CD14-positive monocyte (primary cell): ENCODE results near the gene MEF2D. TPM values are rescaled to one million over a fixed set of nuclear protein-coding genes. Genes with fewer than 3 reads are reported as not detected.

ENCODE experiments used
- DNase-seq, 3 donors: peaks; one replicate each; pipeline ENCODE4 v3.0.0-alpha.2; 2011 to 2022
- H2AFZ ChIP-seq: 2 replicates; pipeline ENCODE4 v1.6.0; 2012; ENCODE audit warnings: mild to moderate bottlenecking, low read depth, low read length, inconsistent platforms; ENCODE audit not compliant: insufficient read depth, poor library complexity, severe bottlenecking
- H3K27ac ChIP-seq, 2 donors: 1 replicate in 1 of 2; 2 replicates in 1 of 2; pipeline ENCODE4 v1.5.1; 2012 to 2013; ENCODE audit warnings: low read length in 2 of 2, control low read depth in 1 of 2, inconsistent platforms in 1 of 2, low read depth in 1 of 2, mild to moderate bottlenecking in 1 of 2
- H3K27me3 ChIP-seq, 2 donors: one replicate each; pipeline versions ENCODE4 v1.6.0 to v1.6.1; 2011 to 2013; ENCODE audit warnings: low read length in 2 of 2; ENCODE audit not compliant: control insufficient read depth in 2 of 2, insufficient read depth in 2 of 2
- H3K36me3 ChIP-seq, 2 donors: replicated peaks in 1 of 2; 1 replicate in 1 of 2; 2 replicates in 1 of 2; pipeline versions ENCODE4 v1.5.1 to v1.6.1; 2012 to 2013; ENCODE audit warnings: low read length in 2 of 2, control low read depth in 1 of 2, inconsistent platforms in 1 of 2, mild to moderate bottlenecking in 1 of 2; ENCODE audit not compliant: insufficient read depth in 2 of 2, control insufficient read depth in 1 of 2
- H3K4me1 ChIP-seq, 2 donors: 1 replicate in 1 of 2; 2 replicates in 1 of 2; pipeline versions ENCODE4 v1.5.1 to v1.6.1; 2012 to 2013; ENCODE audit warnings: low read length in 2 of 2, control low read depth in 1 of 2, inconsistent platforms in 1 of 2, mild to moderate bottlenecking in 1 of 2, moderate library complexity in 1 of 2; ENCODE audit not compliant: insufficient read depth in 2 of 2, control insufficient read depth in 1 of 2
- H3K4me2 ChIP-seq: replicated peaks from 2 replicates; pipeline ENCODE3; 2012; ENCODE audit warnings: low read length, moderate library complexity, mild to moderate bottlenecking; ENCODE audit not compliant: poor library complexity, severe bottlenecking; ENCODE audit errors: extremely low read depth
- H3K4me3 ChIP-seq, 3 experiments: fragments of 200-600 bp in 1 of 3; sonication (generic) in 1 of 3; replicated peaks in 1 of 3; 1 replicate in 2 of 3; 2 replicates in 1 of 3; pipeline ENCODE4 v1.5.1; 2011 to 2013; ENCODE audit warnings: low read length in 3 of 3, mild to moderate bottlenecking in 3 of 3, control low read depth in 2 of 3, low read depth in 2 of 3, inconsistent platforms in 1 of 3, moderate library complexity in 1 of 3
- H3K79me2 ChIP-seq: 2 replicates; pipeline ENCODE4 v1.6.0; 2012; ENCODE audit warnings: mild to moderate bottlenecking, control low read depth, inconsistent platforms, low read length, moderate library complexity; ENCODE audit not compliant: insufficient read depth
- H3K9ac ChIP-seq: 2 replicates; pipeline ENCODE4 v1.6.0; 2017; ENCODE audit warnings: low read length, mild to moderate bottlenecking; ENCODE audit not compliant: insufficient read depth, poor library complexity, severe bottlenecking
- H3K9me3 ChIP-seq, 2 donors: replicated peaks in 1 of 2; 1 replicate in 1 of 2; 2 replicates in 1 of 2; pipeline versions ENCODE4 v1.5.1 to v1.6.1; 2012 to 2013; ENCODE audit warnings: low read length in 2 of 2, control low read depth in 1 of 2; ENCODE audit not compliant: control insufficient read depth in 1 of 2, insufficient read depth in 1 of 2
- H4K20me1 ChIP-seq: 2 replicates; pipeline ENCODE4 v1.6.0; 2012; ENCODE audit warnings: mild to moderate bottlenecking, low read length, control low read depth, moderate library complexity; ENCODE audit not compliant: insufficient read depth
- H3K27ac Mint-ChIP-seq, 7 donors: one replicate each; pipeline ENCODE4 v1.8.0; 2020; ENCODE audit warnings: mild to moderate bottlenecking in 7 of 7, mixed read lengths in 7 of 7, moderate library complexity in 6 of 7, inconsistent platforms in 2 of 7
- H3K27me3 Mint-ChIP-seq, 3 donors: one replicate each; pipeline ENCODE4 v1.8.0; 2021 to 2022; ENCODE audit warnings: low read depth in 3 of 3, mild to moderate bottlenecking in 3 of 3, mixed read lengths in 3 of 3, moderate library complexity in 3 of 3, inconsistent platforms in 1 of 3
- H3K36me3 Mint-ChIP-seq, 2 donors: one replicate each; pipeline ENCODE4 v1.8.0; 2020; ENCODE audit warnings: mixed read lengths in 2 of 2, inconsistent platforms in 1 of 2, mild to moderate bottlenecking in 1 of 2
- H3K4me1 Mint-ChIP-seq: one replicate; pipeline ENCODE4 v1.8.0; 2020; ENCODE audit warnings: mild to moderate bottlenecking, mixed read lengths
- H3K4me3 Mint-ChIP-seq, 2 donors: one replicate each; pipeline ENCODE4 v1.8.0; 2020; ENCODE audit warnings: mild to moderate bottlenecking in 2 of 2, mixed read lengths in 2 of 2, moderate library complexity in 1 of 2
- H3K9me3 Mint-ChIP-seq, 7 donors: one replicate each; pipeline ENCODE4 v1.8.0; 2020 to 2022; ENCODE audit warnings: mixed read lengths in 7 of 7, mild to moderate bottlenecking in 6 of 7, moderate library complexity in 6 of 7, inconsistent platforms in 2 of 7
- CTCF ChIP-seq: fragments of 200-600 bp; IDR thresholded peaks from one replicate; pipeline ENCODE4 v1.8.0; 2022; ENCODE audit warnings: antibody characterized with exemption, mild to moderate bottlenecking
- WGBS: methylation state at CpG from one replicate; pipeline ENCODE4 v1.1.5; 2013; ENCODE audit warnings: missing lambda C conversion rate; ENCODE audit not compliant: insufficient coverage; 5-methylcytosine and 5-hydroxymethylcytosine counted together
- intact Hi-C, 2 donors: fragments of 100-400 bp; cut with micrococcal nuclease; formaldehyde crosslinking; loops; one replicate each; pipeline versions ENCODE4 v1.15.0 to v1.15.1; 2023
- polyA plus RNA-seq, 3 donors: library from polyadenylated mRNA; depleted of rRNA in 1 of 3; unstranded in 2 of 3; stranded (reverse) in 1 of 3; fragments of 300-500 nt in 2 of 3; fragments of >200 nt in 1 of 3; fragmentation: Illumina TruSeq in 2 of 3; gene quantifications; 1 replicate in 2 of 3; 2 replicates in 1 of 3; pipeline ENCODE4 v1.2.3, GENCODE V29; 2012 to 2021

The MEF2D gene
- polyA plus RNA-seq, 3 donors, result 4.5 to 66.4 (median 8.0) TPM

- Histone ChIP-seq H4K20me1 (peaks cover 83% of the 10 kb centered on the region), H3K27me3 (no peaks in the 10 kb centered on the region), H3K4me3 (peak overlapping the region in 1 of 3 experiments; percentile 99), H3K36me3 (peaks cover 3 to 8% of the 10 kb centered on the region in 2 donors), H3K9me3 (no peaks in the 10 kb centered on the region), H3K9ac (no peak overlapping the region), H2AFZ (no peak overlapping the region), H3K4me1 (peaks cover 79 to 86% of the 10 kb centered on the region in 2 donors), H3K4me2 (peak overlapping the region; percentile 96), H3K27ac (peak overlapping the region; percentile 36 to 98), H3K79me2 (peaks cover 95% of the 10 kb centered on the region)
- peak in 2 of 3 donors; percentile 57 to 62 for DNase-seq
- Mint-ChIP-seq H3K36me3 (peaks cover 29 to 38% of the 10 kb centered on the region in 2 donors), H3K9me3 (peaks cover 0 to 3% (median 0%) of the 10 kb centered on the region in 7 donors), H3K4me1 (peaks cover 75% of the 10 kb centered on the region), H3K27ac (peak overlapping the region; percentile 76 to 99 (median 89)), H3K4me3 (peak overlapping the region; percentile 93 to 97), H3K27me3 (peaks cover 0 to 3% (median 0%) of the 10 kb centered on the region in 3 donors)
- WGBS, result 41% methylated on average over 6 of the region's 11 CpGs
- intact Hi-C loops, result loop anchor here (2.0 to 10.0 kb wide), 3 partner anchors 16 to 58 kb away; no protein-coding TSS in a partner anchor
- TF ChIP-seq CTCF, result no peak
Measured at GRCh38 chr1:156497078-156497742, 3.4 kb downstream of the MEF2D start.

- peak overlapping the region; percentile 26 to 98 for H3K27ac ChIP-seq
Measured at GRCh38 chr1:156496211-156496761, 4.3 kb downstream of the MEF2D start.

More at GRCh38 chr1:156496211-156496761, 4.3 kb downstream of the MEF2D start:
- H3K27me3 Mint-ChIP-seq, result peaks cover 0 to 3% (median 0%) of the 10 kb centered on the region in 3 donors
- TF ChIP-seq CTCF, result no peak
- peak overlapping the region; percentile 81 to 99 (median 92) for H3K27ac Mint-ChIP-seq
- no peak for DNase-seq
- Histone ChIP-seq H3K36me3 (peaks cover 3 to 8% of the 10 kb centered on the region in 2 donors), H3K9ac (peak overlapping the region; percentile 7), H3K4me3 (peak overlapping the region in 1 of 3 experiments; percentile 99), H3K79me2 (peaks cover 97% of the 10 kb centered on the region), H3K4me1 (peaks cover 79 to 86% of the 10 kb centered on the region in 2 donors), H3K4me2 (peak overlapping the region; percentile 96), H4K20me1 (peaks cover 92% of the 10 kb centered on the region), H3K27me3 (no peaks in the 10 kb centered on the region), H2AFZ (no peak overlapping the region), H3K9me3 (no peaks in the 10 kb centered on the region)
- intact Hi-C loops, result loop anchor here (2.0 to 10.0 kb wide), 3 partner anchors 15 to 59 kb away; no protein-coding TSS in a partner anchor
- 30% methylated on average over 2 of the region's 10 CpGs for WGBS
- H3K4me3 Mint-ChIP-seq, result peak overlapping the region; percentile 93 to 97
- H3K9me3 Mint-ChIP-seq, result peaks cover 0 to 3% (median 0%) of the 10 kb centered on the region in 7 donors
- peaks cover 77% of the 10 kb centered on the region for H3K4me1 Mint-ChIP-seq
- H3K36me3 Mint-ChIP-seq, result peaks cover 29 to 40% of the 10 kb centered on the region in 2 donors
